Stimulated activated CD4-positive, alpha-beta T cell treated with anti-CD3 and anti-CD28 coated beads, Interleukin-12 subunit alpha, Interleukin-12 subunit beta, amount 100 ng/mL, for 48 hours (primary cell): ENCODE results near the gene CPNE6.

Experiments
- DNase-seq, 3 donors: peaks; one replicate each; pipeline ENCODE4 v3.0.0-alpha.2; 2020; ENCODE audit warnings: low read depth in 2 of 3, low spot score in 1 of 3

CPNE6 gene

GRCh38 chr14:24126939-24127338 lies 55.6 kb downstream of the CPNE6 start:
- no peak for DNase-seq

DNA sequence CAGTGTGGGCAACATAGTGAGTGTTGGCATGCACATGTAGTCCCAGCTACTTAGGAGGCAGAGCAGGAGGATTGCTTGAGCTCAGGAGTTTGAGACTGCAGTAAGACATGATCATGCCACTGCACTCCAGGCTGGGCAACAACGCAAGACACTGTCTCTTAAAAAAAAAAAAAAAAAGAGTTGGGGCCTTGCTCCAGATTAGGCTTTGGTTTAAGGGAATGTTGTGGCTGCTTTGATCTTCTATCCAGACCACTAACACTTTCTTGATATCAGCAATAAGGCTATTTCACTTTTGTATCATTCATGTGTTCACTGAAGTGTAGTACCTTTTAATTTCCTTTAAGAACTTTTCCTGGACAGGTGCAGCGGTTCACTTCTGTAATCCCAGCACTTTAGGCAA lies 56.3 kb downstream of the CPNE6 start:
- DNase-seq, result no peak
